ENCODE measurements around the gene CNRIP1.

- TF ChIP-seq CTCF (IDR thresholded peaks at IDR 0.05): no peak
- no peak for TF ChIP-seq POLR2A (IDR thresholded peaks at IDR 0.05)
- peak in 1 of 2 donors; percentile 75 for TF ChIP-seq POLR2AphosphoS5 (IDR thresholded peaks at IDR 0.05; ENCODE audit: insufficient read depth in 1 of 2, low read depth in 1 of 2)
These were observed 31.9 kb downstream of the CNRIP1 start for GRCh38 chr2:68287580-68288441.

Measured in vagina (tissue), 2 donors.